HepG2 (cell line): Measurements from ENCODE around the gene NAT14. TPM values are rescaled to one million over a fixed set of nuclear protein-coding genes. Genes with fewer than 3 reads are reported as not detected.

Experiments
- CCDC6 ChIP-seq: sonication (generic); formaldehyde crosslinking; IDR thresholded peaks from 2 replicates; pipeline ENCODE4 v1.8.1; 2022; ENCODE audit warnings: mild to moderate bottlenecking, missing genetic modification reagents, moderate library complexity
- HNRNPL ChIP-seq: fragments of 200-400 bp; formaldehyde crosslinking; IDR thresholded peaks from 2 replicates; pipeline ENCODE4 v1.6.1; 2017; ENCODE audit warnings: mild to moderate bottlenecking, low read depth, low read length
- KDM5B ChIP-seq: sonication (generic); formaldehyde crosslinking; IDR thresholded peaks from 2 replicates; pipeline ENCODE4 v1.4.0; 2020; ENCODE audit warnings: missing genetic modification reagents, mild to moderate bottlenecking, borderline replicate concordance
- NR2C2 ChIP-seq: sonication (generic); formaldehyde crosslinking; IDR thresholded peaks from 2 replicates; pipeline ENCODE4 v1.4.0; 2020; ENCODE audit warnings: missing genetic modification reagents, mild to moderate bottlenecking, moderate library complexity, borderline replicate concordance
- SP1 ChIP-seq, 2 experiments: fragments of 450-650 bp in 1 of 2; sonication (generic) in 1 of 2; formaldehyde crosslinking in 1 of 2; IDR thresholded peaks; 2 replicates each; pipeline versions ENCODE4 v1.4.0 to v1.6.1; 2016 to 2020; ENCODE audit warnings: missing genetic modification reagents in 1 of 2
- TEAD3 ChIP-seq: optimal IDR thresholded peaks from 2 replicates; pipeline ENCODE3; 2016; ENCODE audit warnings: borderline replicate concordance
- TOE1 ChIP-seq: sonication (generic); formaldehyde crosslinking; IDR thresholded peaks from 2 replicates; pipeline ENCODE4 v1.4.0; 2020; ENCODE audit warnings: mild to moderate bottlenecking, missing genetic modification reagents
- ZFP62 ChIP-seq: sonication (generic); formaldehyde crosslinking; IDR thresholded peaks from 2 replicates; pipeline ENCODE4 v1.4.0; 2020; ENCODE audit warnings: missing genetic modification reagents
- ZNF230 ChIP-seq: sonication (generic); formaldehyde crosslinking; IDR thresholded peaks from 2 replicates; pipeline ENCODE4 v1.4.0; 2020; ENCODE audit warnings: mild to moderate bottlenecking, missing genetic modification reagents
- ZNF382 ChIP-seq: sonication (generic); formaldehyde crosslinking; IDR thresholded peaks from 2 replicates; pipeline ENCODE4 v1.5.0; 2020; ENCODE audit warnings: missing genetic modification reagents, mild to moderate bottlenecking, borderline replicate concordance
- ZNF446 ChIP-seq: sonication (generic); formaldehyde crosslinking; IDR thresholded peaks from 2 replicates; pipeline ENCODE4 v1.5.0; 2020; ENCODE audit warnings: mild to moderate bottlenecking, missing genetic modification reagents
- ZNF607 ChIP-seq: sonication (generic); formaldehyde crosslinking; IDR thresholded peaks from 2 replicates; pipeline ENCODE4 v1.5.1; 2020; ENCODE audit warnings: missing genetic modification reagents, mild to moderate bottlenecking, borderline replicate concordance
- ZNF792 ChIP-seq: IDR thresholded peaks from 2 replicates; pipeline ENCODE4 v1.6.1; 2016
- polyA plus RNA-seq, 8 experiments: library from polyadenylated mRNA; depleted of rRNA in 3 of 8; stranded (reverse) in 7 of 8; unstranded in 1 of 8; fragments of >200 nt; fragmentation: Illumina TruSeq in 4 of 8; extraction: Trizol in 4 of 8; gene quantifications; 2 replicates each; pipeline versions ENCODE4 v1.2.1 to v1.2.3, GENCODE V29; 2011 to 2016; ENCODE audit warnings: low read depth in 4 of 8, missing spikeins in 1 of 8, mixed read lengths in 1 of 8; ENCODE audit not compliant: insufficient read depth in 1 of 8
- total RNA-seq, 5 experiments: library from RNA; depleted of rRNA; stranded (reverse); fragments of >200 nt; fragmentation: Illumina TruSeq; extraction: Trizol; gene quantifications; 2 replicates each; pipeline ENCODE4 v1.2.3, GENCODE V29; 2016; ENCODE audit warnings: low read depth in 1 of 5
- TF ChIP-seq, protein P1 (sequence below): sonication (generic); formaldehyde crosslinking; IDR thresholded peaks from 2 replicates; pipeline ENCODE4 v1.5.0; 2020; ENCODE audit warnings: mild to moderate bottlenecking, missing genetic modification reagents, moderate library complexity
- TF ChIP-seq, protein P2 (sequence below), 2 experiments: IDR thresholded peaks; 2 replicates each; pipeline ENCODE4 v1.6.1; 2011 to 2012; ENCODE audit warnings: low read length in 2 of 2, borderline replicate concordance in 1 of 2, low read depth in 1 of 2, mild to moderate bottlenecking in 1 of 2, moderate library complexity in 1 of 2
- TF ChIP-seq, protein P3 (sequence below): sonication (generic); formaldehyde crosslinking; IDR thresholded peaks from 2 replicates; pipeline ENCODE4 v1.8.0; 2023; ENCODE audit warnings: mild to moderate bottlenecking, missing genetic modification reagents
- TF ChIP-seq, protein P4 (sequence below): sonication (generic); formaldehyde crosslinking; IDR thresholded peaks from 2 replicates; pipeline ENCODE4 v1.5.1; 2020; ENCODE audit warnings: missing genetic modification reagents, mild to moderate bottlenecking, borderline replicate concordance
- TF ChIP-seq, protein P5 (sequence below): sonication (generic); formaldehyde crosslinking; IDR thresholded peaks from 2 replicates; pipeline ENCODE4 v1.4.0; 2020; ENCODE audit warnings: missing genetic modification reagents, mild to moderate bottlenecking, borderline replicate concordance

The NAT14 gene
- total and polyA plus RNA-seq, 2 of the 13 experiments (the other 11 are each of a cell fraction or from before 2014, with no cell fraction given), result 20.7 to 22.3 TPM

DNA sequence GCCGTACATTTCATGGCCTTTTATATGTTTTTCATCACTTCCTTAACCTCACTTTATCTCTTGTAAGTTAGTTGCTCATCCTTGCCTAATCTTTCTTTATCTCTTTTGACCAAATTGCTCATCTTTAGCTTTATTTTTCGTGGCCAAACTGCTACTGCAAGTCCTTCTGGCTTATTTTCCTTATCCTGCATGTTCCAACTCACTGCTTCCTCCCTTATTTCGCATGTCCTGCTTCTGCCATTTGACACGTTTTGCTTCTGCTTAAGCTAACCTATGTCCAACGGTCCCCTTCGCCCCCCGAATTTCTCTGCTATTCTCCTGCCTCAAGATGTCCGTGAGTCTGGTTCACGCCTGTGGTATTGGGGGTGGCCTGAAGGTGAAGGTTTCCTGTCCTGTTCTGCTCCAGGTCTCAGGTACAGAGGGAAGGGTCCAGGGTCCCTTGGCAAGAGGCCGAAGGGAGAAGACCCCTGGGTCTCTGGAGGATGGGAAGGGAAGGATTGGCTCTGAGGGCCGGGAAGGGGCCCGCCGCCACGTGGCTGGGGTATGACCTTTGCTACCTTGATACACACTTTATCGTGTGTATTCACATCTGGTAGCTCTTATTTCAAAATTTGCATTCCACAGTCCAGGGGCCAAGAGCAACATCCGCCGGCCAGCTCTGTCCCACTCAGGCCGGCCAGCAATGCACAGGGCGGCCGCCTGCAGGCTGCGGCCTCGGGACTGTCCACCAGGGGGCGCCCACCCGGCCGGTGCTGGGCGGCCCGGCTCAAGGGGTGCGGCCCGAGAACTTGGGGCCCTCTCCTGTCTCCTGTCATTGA lies 17.5 kb upstream of the NAT14 start (continued):
- no peak; the same call in 1 of the 2 replicates for TF ChIP-seq KDM5B (CRISPR knock-in tag)
- TF ChIP-seq NR2C2, result no peak
- TF ChIP-seq TOE1 (CRISPR knock-in tag), result no peak
- TF ChIP-seq, protein P1, sequence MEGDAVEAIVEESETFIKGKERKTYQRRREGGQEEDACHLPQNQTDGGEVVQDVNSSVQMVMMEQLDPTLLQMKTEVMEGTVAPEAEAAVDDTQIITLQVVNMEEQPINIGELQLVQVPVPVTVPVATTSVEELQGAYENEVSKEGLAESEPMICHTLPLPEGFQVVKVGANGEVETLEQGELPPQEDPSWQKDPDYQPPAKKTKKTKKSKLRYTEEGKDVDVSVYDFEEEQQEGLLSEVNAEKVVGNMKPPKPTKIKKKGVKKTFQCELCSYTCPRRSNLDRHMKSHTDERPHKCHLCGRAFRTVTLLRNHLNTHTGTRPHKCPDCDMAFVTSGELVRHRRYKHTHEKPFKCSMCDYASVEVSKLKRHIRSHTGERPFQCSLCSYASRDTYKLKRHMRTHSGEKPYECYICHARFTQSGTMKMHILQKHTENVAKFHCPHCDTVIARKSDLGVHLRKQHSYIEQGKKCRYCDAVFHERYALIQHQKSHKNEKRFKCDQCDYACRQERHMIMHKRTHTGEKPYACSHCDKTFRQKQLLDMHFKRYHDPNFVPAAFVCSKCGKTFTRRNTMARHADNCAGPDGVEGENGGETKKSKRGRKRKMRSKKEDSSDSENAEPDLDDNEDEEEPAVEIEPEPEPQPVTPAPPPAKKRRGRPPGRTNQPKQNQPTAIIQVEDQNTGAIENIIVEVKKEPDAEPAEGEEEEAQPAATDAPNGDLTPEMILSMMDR (CRISPR knock-in tag), result peak; percentile 88
- no peak for TF ChIP-seq ZNF792 (CRISPR knock-in tag)
- peak; percentile 67 for TF ChIP-seq TEAD3 (CRISPR knock-in tag)
- TF ChIP-seq ZNF446 (CRISPR knock-in tag), result no peak
- TF ChIP-seq ZNF607 (CRISPR knock-in tag), result no peak
- TF ChIP-seq ZNF382 (CRISPR knock-in tag), result no peak
- no peak for TF ChIP-seq CCDC6 (CRISPR knock-in tag)
- TF ChIP-seq SP1 (IDR thresholded peaks at IDR 0.05), result no peak
- TF ChIP-seq SP1 (CRISPR knock-in tag; IDR thresholded peaks at IDR 0.05), result 0 out of 2 replicates have a peak, but pooled peaks have one; percentile 35
- TF ChIP-seq HNRNPL, result no peak
- TF ChIP-seq, protein P2, sequence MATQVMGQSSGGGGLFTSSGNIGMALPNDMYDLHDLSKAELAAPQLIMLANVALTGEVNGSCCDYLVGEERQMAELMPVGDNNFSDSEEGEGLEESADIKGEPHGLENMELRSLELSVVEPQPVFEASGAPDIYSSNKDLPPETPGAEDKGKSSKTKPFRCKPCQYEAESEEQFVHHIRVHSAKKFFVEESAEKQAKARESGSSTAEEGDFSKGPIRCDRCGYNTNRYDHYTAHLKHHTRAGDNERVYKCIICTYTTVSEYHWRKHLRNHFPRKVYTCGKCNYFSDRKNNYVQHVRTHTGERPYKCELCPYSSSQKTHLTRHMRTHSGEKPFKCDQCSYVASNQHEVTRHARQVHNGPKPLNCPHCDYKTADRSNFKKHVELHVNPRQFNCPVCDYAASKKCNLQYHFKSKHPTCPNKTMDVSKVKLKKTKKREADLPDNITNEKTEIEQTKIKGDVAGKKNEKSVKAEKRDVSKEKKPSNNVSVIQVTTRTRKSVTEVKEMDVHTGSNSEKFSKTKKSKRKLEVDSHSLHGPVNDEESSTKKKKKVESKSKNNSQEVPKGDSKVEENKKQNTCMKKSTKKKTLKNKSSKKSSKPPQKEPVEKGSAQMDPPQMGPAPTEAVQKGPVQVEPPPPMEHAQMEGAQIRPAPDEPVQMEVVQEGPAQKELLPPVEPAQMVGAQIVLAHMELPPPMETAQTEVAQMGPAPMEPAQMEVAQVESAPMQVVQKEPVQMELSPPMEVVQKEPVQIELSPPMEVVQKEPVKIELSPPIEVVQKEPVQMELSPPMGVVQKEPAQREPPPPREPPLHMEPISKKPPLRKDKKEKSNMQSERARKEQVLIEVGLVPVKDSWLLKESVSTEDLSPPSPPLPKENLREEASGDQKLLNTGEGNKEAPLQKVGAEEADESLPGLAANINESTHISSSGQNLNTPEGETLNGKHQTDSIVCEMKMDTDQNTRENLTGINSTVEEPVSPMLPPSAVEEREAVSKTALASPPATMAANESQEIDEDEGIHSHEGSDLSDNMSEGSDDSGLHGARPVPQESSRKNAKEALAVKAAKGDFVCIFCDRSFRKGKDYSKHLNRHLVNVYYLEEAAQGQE (IDR thresholded peaks at IDR 0.05; ENCODE audit: borderline replicate concordance in 1 of 2, low read depth in 1 of 2, low read length in 2 of 2), result no peak
- TF ChIP-seq, protein P3, sequence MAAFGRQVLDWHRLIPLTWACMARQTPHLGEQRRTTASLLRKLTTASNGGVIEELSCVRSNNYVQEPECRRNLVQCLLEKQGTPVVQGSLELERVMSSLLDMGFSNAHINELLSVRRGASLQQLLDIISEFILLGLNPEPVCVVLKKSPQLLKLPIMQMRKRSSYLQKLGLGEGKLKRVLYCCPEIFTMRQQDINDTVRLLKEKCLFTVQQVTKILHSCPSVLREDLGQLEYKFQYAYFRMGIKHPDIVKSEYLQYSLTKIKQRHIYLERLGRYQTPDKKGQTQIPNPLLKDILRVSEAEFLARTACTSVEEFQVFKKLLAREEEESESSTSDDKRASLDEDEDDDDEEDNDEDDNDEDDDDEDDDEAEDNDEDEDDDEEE, result peak; percentile 16; the same call in 1 of the 2 replicates
- TF ChIP-seq, protein P4, sequence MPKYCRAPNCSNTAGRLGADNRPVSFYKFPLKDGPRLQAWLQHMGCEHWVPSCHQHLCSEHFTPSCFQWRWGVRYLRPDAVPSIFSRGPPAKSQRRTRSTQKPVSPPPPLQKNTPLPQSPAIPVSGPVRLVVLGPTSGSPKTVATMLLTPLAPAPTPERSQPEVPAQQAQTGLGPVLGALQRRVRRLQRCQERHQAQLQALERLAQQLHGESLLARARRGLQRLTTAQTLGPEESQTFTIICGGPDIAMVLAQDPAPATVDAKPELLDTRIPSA (CRISPR knock-in tag), result no peak
- TF ChIP-seq, protein P5, sequence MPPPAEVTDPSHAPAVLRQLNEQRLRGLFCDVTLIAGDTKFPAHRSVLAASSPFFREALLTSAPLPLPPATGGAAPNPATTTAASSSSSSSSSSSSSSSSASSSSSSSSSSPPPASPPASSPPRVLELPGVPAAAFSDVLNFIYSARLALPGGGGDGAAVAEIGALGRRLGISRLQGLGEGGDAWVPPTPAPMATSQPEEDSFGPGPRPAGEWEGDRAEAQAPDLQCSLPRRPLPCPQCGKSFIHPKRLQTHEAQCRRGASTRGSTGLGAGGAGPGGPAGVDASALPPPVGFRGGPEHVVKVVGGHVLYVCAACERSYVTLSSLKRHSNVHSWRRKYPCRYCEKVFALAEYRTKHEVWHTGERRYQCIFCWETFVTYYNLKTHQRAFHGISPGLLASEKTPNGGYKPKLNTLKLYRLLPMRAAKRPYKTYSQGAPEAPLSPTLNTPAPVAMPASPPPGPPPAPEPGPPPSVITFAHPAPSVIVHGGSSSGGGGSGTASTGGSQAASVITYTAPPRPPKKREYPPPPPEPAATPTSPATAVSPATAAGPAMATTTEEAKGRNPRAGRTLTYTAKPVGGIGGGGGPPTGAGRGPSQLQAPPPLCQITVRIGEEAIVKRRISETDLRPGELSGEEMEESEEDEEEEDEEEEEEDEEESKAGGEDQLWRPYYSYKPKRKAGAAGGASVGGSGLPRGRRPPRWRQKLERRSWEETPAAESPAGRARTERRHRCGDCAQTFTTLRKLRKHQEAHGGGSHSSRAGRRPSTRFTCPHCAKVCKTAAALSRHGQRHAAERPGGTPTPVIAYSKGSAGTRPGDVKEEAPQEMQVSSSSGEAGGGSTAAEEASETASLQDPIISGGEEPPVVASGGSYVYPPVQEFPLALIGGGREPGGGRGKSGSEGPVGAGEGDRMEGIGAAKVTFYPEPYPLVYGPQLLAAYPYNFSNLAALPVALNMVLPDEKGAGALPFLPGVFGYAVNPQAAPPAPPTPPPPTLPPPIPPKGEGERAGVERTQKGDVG, result no peak
- no peak for TF ChIP-seq ZFP62
- no peak for TF ChIP-seq ZNF230 (CRISPR knock-in tag)
